Parathyroid adenoma (tissue), 2 donors: ENCODE results near the gene RASEF.
"Not testable (repeated sequence)": the region's sequence is repeated elsewhere in the genome, so short reads cannot be mapped to it uniquely, and the experiment has no call there.

Source experiments
- H2AFZ ChIP-seq: fragments of 300-600 bp; sonication (generic); one replicate; pipeline ENCODE4 v1.7.0; 2017; ENCODE audit warnings: antibody characterized with exemption, mild to moderate bottlenecking
- H3K27ac ChIP-seq: fragments of 300-600 bp; sonication (generic); one replicate; pipeline ENCODE4 v1.7.0; 2017
- H3K27me3 ChIP-seq: fragments of 300-600 bp; sonication (generic); one replicate; pipeline ENCODE4 v1.7.0; 2017; ENCODE audit warnings: low read length; ENCODE audit not compliant: control insufficient read depth, insufficient read depth
- H3K36me3 ChIP-seq: fragments of 300-600 bp; sonication (generic); one replicate; pipeline ENCODE4 v1.7.0; 2017; ENCODE audit warnings: low read length; ENCODE audit not compliant: control insufficient read depth, insufficient read depth
- H3K4me1 ChIP-seq: fragments of 300-600 bp; sonication (generic); one replicate; pipeline ENCODE4 v1.7.0; 2017; ENCODE audit warnings: control low read depth
- H3K4me2 ChIP-seq: fragments of 300-600 bp; sonication (generic); one replicate; pipeline ENCODE4 v1.7.0; 2017; ENCODE audit warnings: low read length
- H3K4me3 ChIP-seq: fragments of 300-600 bp; sonication (generic); one replicate; pipeline ENCODE4 v1.7.0; 2017; ENCODE audit warnings: low read depth, low read length
- H3K79me2 ChIP-seq: fragments of 300-600 bp; sonication (generic); one replicate; pipeline ENCODE4 v1.7.0; 2017; ENCODE audit warnings: control low read depth
- H3K9ac ChIP-seq: fragments of 300-600 bp; sonication (generic); one replicate; pipeline ENCODE4 v1.7.0; 2017; ENCODE audit warnings: mild to moderate bottlenecking
- H3K9me3 ChIP-seq: fragments of 300-600 bp; sonication (generic); one replicate; pipeline ENCODE4 v1.7.0; 2017; ENCODE audit warnings: low read length; ENCODE audit not compliant: control insufficient read depth
- TF ChIP-seq, protein P1 (sequence below): fragments of 300-600 bp; sonication (generic); IDR thresholded peaks from one replicate; pipeline ENCODE4 v1.7.0; 2017; ENCODE audit warnings: antibody characterized with exemption, mild to moderate bottlenecking
- donor health status: primary hyperparathyroidism.

The RASEF gene

DNA sequence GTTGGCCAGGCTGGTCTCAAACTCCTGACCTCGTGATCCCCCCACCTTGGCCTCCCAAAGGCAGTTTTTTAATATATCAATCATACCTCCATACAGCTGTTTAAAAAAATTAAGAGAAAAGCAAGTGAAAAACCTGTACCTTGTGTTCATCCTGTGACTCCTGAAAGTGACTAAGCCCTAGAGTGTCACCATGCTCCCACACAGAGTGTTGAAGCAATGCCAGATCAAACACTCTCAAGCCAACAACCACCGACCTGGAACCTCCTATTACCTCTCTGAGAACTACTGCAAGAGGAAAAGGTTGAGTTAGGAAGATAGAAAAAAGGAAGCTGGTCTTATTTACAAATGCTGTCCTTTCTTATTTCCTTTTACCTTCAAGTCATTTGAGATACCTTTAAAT lies 123.5 kb downstream of the RASEF start:
- no peaks in the 10 kb centered on the region for H3K4me1 ChIP-seq
- no peak overlapping the region for H3K27ac ChIP-seq
- H3K9me3 ChIP-seq, result no peaks in the 10 kb centered on the region
- H3K79me2 ChIP-seq, result no peaks in the 10 kb centered on the region
- no peaks in the 10 kb centered on the region for H3K36me3 ChIP-seq
- no peaks in the 10 kb centered on the region for H3K27me3 ChIP-seq
- H3K4me2 ChIP-seq, result no peak overlapping the region
- no peak overlapping the region for H2AFZ ChIP-seq
- TF ChIP-seq, protein P1, sequence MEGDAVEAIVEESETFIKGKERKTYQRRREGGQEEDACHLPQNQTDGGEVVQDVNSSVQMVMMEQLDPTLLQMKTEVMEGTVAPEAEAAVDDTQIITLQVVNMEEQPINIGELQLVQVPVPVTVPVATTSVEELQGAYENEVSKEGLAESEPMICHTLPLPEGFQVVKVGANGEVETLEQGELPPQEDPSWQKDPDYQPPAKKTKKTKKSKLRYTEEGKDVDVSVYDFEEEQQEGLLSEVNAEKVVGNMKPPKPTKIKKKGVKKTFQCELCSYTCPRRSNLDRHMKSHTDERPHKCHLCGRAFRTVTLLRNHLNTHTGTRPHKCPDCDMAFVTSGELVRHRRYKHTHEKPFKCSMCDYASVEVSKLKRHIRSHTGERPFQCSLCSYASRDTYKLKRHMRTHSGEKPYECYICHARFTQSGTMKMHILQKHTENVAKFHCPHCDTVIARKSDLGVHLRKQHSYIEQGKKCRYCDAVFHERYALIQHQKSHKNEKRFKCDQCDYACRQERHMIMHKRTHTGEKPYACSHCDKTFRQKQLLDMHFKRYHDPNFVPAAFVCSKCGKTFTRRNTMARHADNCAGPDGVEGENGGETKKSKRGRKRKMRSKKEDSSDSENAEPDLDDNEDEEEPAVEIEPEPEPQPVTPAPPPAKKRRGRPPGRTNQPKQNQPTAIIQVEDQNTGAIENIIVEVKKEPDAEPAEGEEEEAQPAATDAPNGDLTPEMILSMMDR, result no peak
- H3K9ac ChIP-seq, result no peak overlapping the region
- no peak overlapping the region for H3K4me3 ChIP-seq

DNA sequence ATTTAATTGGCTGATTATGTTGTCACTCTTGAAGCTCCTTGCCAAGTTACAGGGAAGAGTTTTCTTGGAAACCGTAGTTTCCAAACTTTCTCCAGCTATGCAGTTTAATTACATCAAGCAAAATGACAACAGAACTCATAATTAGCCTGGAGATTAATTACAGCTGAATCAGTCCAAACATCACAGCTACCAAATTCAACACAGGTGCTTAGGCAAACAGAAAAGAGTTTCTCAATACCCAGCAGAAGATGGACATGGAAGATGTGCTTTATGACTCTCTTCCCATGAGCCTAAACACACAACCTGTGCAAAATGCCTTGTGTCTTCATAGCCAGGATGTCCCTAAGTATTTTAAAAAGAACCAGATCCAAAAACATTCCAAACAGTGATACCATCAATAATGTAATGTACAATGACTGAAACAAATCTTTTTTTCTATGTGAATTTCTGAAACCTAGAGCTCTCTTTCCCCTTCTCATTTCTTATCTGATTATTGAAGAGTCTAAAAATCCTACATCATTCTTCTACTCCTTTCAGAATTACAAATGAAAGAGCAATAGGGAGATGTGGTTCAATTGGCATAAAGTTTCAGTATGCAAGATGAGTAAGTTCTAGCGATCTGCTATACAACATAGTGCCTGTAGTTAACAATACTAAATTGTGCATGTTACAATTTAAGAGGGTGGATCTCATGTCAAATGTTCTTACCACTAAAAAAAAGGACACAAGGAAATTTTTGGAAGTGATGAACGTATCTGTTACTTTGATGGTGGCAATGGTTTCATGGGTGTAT lies 124.3 kb downstream of the RASEF start:
- no peaks in the 10 kb centered on the region for H3K9me3 ChIP-seq
- no peak overlapping the region for H2AFZ ChIP-seq
- no peaks in the 10 kb centered on the region for H3K79me2 ChIP-seq
- H3K4me2 ChIP-seq, result no peak overlapping the region
- no peaks in the 10 kb centered on the region for H3K36me3 ChIP-seq
- no peaks in the 10 kb centered on the region for H3K27me3 ChIP-seq
- no peak overlapping the region for H3K27ac ChIP-seq
- H3K4me1 ChIP-seq, result no peaks in the 10 kb centered on the region
- H3K9ac ChIP-seq, result no peak overlapping the region
- TF ChIP-seq, protein P1, result no peak
- no peak overlapping the region for H3K4me3 ChIP-seq

DNA sequence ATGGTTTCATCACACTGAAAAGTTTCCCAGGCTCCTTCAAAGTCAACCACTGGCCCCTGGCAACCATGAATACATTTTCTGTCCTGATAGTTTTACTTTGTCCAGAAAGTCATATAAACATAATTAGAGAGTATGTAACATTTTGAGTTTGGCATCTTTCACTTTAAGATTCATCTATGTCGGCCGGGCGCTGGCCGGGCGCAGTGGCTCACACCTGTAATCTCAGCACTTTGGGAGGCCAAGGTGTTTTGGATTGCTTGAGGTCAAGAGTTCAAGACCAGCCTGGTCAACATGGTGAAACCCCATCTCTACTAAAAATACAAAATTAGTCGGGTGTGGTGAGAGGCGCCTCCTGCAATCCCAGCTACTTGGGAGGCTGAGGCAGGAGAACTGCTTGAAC lies 126.4 kb downstream of the RASEF start:
- not testable (repeated sequence) for H3K27me3 ChIP-seq

DNA sequence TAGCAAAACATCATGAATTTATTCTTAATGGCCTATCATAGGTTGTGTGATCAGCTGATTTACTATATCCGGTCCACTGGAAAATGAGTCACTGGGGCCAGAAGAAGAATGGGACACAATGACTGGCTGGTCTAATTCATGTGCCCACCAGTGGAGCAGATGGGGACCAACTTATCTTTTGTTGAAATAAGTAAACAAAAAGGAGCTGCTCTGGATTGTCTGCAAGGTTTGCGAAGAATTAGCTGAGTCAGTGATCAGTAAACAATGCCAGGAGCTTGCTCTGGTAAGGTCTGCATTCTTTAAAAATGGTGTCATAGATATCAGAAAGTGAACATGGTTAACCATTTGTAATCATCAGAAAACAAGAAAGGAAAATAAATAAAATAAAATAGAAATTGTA lies 128.0 kb downstream of the RASEF start:
- Histone ChIP-seq H3K4me1 (no peaks in the 10 kb centered on the region), H3K27ac (no peak overlapping the region), H3K27me3 (peaks cover 3% of the 10 kb centered on the region), H3K9me3 (no peaks in the 10 kb centered on the region), H3K4me2 (peak overlapping the region; percentile 16), H3K36me3 (no peaks in the 10 kb centered on the region), H3K4me3 (no peak overlapping the region), H3K79me2 (no peaks in the 10 kb centered on the region), H3K9ac (no peak overlapping the region), H2AFZ (no peak overlapping the region)
- TF ChIP-seq, protein P1, result no peak

More for the DNA sequence above, 126.4 kb downstream of the RASEF start:
- H3K4me1 ChIP-seq, H3K79me2 ChIP-seq, H3K27ac ChIP-seq, H3K4me3 ChIP-seq, H2AFZ ChIP-seq, H3K36me3 ChIP-seq, H3K9ac ChIP-seq, H3K9me3 ChIP-seq, H3K4me2 ChIP-seq: not testable (repeated sequence)

DNA sequence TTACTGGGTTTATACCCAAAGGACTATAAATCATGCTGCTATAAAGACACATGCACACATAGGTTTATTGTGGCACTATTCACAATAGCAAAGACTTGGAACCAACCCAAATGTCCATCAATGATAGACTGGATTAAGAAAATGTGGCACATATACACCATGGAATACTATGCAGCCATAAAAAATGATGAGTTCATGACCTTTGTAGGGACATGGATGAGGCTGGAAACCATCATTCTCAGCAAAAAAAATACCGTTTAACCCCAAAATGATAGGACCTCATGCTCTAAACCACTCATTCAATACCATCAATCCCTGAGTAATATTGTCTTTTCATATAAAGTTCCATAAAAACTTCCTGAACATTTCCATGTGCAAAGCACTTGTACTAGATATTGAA lies 128.9 kb downstream of the RASEF start:
- not testable (repeated sequence) for H3K4me3 ChIP-seq, H3K79me2 ChIP-seq, H3K27me3 ChIP-seq, H3K36me3 ChIP-seq, H3K9ac ChIP-seq, H2AFZ ChIP-seq, H3K27ac ChIP-seq, H3K4me1 ChIP-seq, H3K4me2 ChIP-seq, H3K9me3 ChIP-seq

DNA sequence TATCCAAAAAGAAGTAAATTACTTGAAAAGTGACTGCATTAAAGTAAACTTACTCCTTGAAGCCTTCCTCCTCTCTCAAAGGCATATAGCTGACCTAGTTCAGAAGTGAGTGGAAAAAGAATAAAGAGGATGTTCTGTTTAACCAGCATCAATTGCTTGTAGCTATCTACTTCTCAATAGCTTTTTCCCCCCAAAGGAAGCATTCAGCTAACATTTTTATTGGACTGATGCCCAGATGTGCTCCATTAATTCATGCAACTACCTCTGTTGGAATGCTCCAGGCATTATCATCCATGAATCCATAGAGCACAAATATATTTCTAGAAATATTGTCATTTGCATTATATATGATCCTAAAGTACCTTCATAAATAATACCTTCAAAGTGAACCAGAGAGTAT lies 132.8 kb downstream of the RASEF start:
- no peaks in the 10 kb centered on the region for H3K36me3 ChIP-seq
- H3K4me2 ChIP-seq, result no peak overlapping the region
- no peak overlapping the region for H3K27ac ChIP-seq
- no peak overlapping the region for H2AFZ ChIP-seq
- no peaks in the 10 kb centered on the region for H3K4me1 ChIP-seq
- no peak overlapping the region for H3K4me3 ChIP-seq
- peaks cover 3% of the 10 kb centered on the region for H3K27me3 ChIP-seq
- H3K79me2 ChIP-seq, result no peaks in the 10 kb centered on the region
- TF ChIP-seq, protein P1, result no peak
- H3K9ac ChIP-seq, result no peak overlapping the region
- H3K9me3 ChIP-seq, result no peaks in the 10 kb centered on the region
